Activated T-cell treated with anti-CD3 and anti-CD28 coated beads, Interleukin-2, amount 50 U/mL, for 24 hours (primary cell): ENCODE results near the gene FBXL5.
"Not testable (repeated sequence)": the region's sequence is repeated elsewhere in the genome, so short reads cannot be mapped to it uniquely, and the experiment has no call there.

Source experiments
- DNase-seq: peaks from one replicate; pipeline ENCODE4 v3.0.0-alpha.2; 2020
- H3K27ac Mint-ChIP-seq: 2 replicates; pipeline ENCODE4 v1.8.0; 2020; ENCODE audit warnings: mild to moderate bottlenecking, mixed read lengths
- H3K27me3 Mint-ChIP-seq: 2 replicates; pipeline ENCODE4 v1.8.0; 2020; ENCODE audit warnings: mixed read lengths
- H3K36me3 Mint-ChIP-seq: 2 replicates; pipeline ENCODE4 v1.8.0; 2020; ENCODE audit warnings: low read depth, mixed read lengths
- H3K4me1 Mint-ChIP-seq: 2 replicates; pipeline ENCODE4 v1.8.0; 2020; ENCODE audit warnings: low read depth, mixed read lengths
- H3K4me3 Mint-ChIP-seq: 2 replicates; pipeline ENCODE4 v1.8.0; 2020; ENCODE audit warnings: mild to moderate bottlenecking, moderate library complexity, mixed read lengths
- H3K9me3 Mint-ChIP-seq: 2 replicates; pipeline ENCODE4 v1.8.0; 2020; ENCODE audit warnings: mixed read lengths

FBXL5 gene

GRCh38 chr4:15651676-15652075 is 3.5 kb downstream of the FBXL5 start:
- Mint-ChIP-seq H3K36me3 (peaks cover 16% of the 10 kb centered on the region), H3K4me3 (peak overlapping the region; percentile 22), H3K9me3 (no peaks in the 10 kb centered on the region), H3K27ac (peak overlapping the region; percentile 30), H3K4me1 (peaks cover 73% of the 10 kb centered on the region), H3K27me3 (no peaks in the 10 kb centered on the region)
- DNase-seq: no peak

- H3K27me3 Mint-ChIP-seq: no peaks in the 10 kb centered on the region
- H3K4me3 Mint-ChIP-seq: peak overlapping the region; percentile 53
- no peaks in the 10 kb centered on the region for H3K9me3 Mint-ChIP-seq
- H3K4me1 Mint-ChIP-seq: peaks cover 69% of the 10 kb centered on the region
- H3K36me3 Mint-ChIP-seq: peaks cover 15% of the 10 kb centered on the region
- DNase-seq: peak; percentile 44
- H3K27ac Mint-ChIP-seq: peak overlapping the region; percentile 72
These were observed 5.1 kb downstream of the FBXL5 start for GRCh38 chr4:15649914-15650545.

- H3K9me3 Mint-ChIP-seq: no peaks in the 10 kb centered on the region
- H3K27me3 Mint-ChIP-seq: no peaks in the 10 kb centered on the region
- DNase-seq: no peak
- H3K4me1 Mint-ChIP-seq: peaks cover 72% of the 10 kb centered on the region
- H3K27ac Mint-ChIP-seq: no peak overlapping the region
- peaks cover 12% of the 10 kb centered on the region for H3K36me3 Mint-ChIP-seq
- H3K4me3 Mint-ChIP-seq: no peak overlapping the region
These were observed 6.6 kb downstream of the FBXL5 start for GRCh38 chr4:15648600-15648999.

DNA sequence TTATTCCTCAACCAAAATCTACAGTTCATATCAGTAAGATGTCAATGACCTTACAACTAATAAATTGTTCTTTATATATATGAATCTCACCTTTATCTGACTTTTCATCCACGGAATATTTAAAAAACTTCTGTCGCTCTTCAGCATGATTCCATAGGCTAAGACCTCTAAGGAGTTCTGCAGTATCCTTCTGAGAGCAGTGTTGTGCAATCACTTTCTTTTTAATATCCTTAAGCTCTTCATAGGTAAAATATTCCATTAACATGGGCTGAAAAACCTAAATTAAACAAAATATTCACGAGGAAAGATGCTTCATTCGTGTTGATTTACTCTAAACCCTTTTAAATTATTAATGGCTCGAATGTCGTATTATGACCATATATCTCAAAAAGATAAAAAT is 16.7 kb downstream of the FBXL5 start:
- peaks cover 62% of the 10 kb centered on the region for H3K36me3 Mint-ChIP-seq
- peaks cover 13% of the 10 kb centered on the region for H3K4me1 Mint-ChIP-seq
- DNase-seq: no peak
- H3K27ac Mint-ChIP-seq: no peak overlapping the region
- H3K4me3 Mint-ChIP-seq: no peak overlapping the region
- no peaks in the 10 kb centered on the region for H3K27me3 Mint-ChIP-seq
- no peaks in the 10 kb centered on the region for H3K9me3 Mint-ChIP-seq

- peaks cover 7% of the 10 kb centered on the region for H3K4me1 Mint-ChIP-seq
- H3K9me3 Mint-ChIP-seq: no peaks in the 10 kb centered on the region
- no peak for DNase-seq
- H3K4me3 Mint-ChIP-seq: no peak overlapping the region
- H3K36me3 Mint-ChIP-seq: peaks cover 71% of the 10 kb centered on the region
- H3K27me3 Mint-ChIP-seq: no peaks in the 10 kb centered on the region
- no peak overlapping the region for H3K27ac Mint-ChIP-seq
These were observed 18.3 kb downstream of the FBXL5 start for GRCh38 chr4:15636818-15637217.

- Mint-ChIP-seq H3K36me3 (peaks cover 82% of the 10 kb centered on the region), H3K9me3 (peaks cover 28% of the 10 kb centered on the region), H3K4me1 (peaks cover 24% of the 10 kb centered on the region)
- not testable (repeated sequence) for H3K27ac Mint-ChIP-seq, DNase-seq, H3K27me3 Mint-ChIP-seq, H3K4me3 Mint-ChIP-seq
These were observed 37.8 kb downstream of the FBXL5 start for GRCh38 chr4:15617407-15617806.

GRCh38 chr4:15614891-15615290 is 40.3 kb downstream of the FBXL5 start:
- peaks cover 77% of the 10 kb centered on the region for H3K36me3 Mint-ChIP-seq
- H3K4me3 Mint-ChIP-seq, H3K27me3 Mint-ChIP-seq: not testable (repeated sequence)

DNA sequence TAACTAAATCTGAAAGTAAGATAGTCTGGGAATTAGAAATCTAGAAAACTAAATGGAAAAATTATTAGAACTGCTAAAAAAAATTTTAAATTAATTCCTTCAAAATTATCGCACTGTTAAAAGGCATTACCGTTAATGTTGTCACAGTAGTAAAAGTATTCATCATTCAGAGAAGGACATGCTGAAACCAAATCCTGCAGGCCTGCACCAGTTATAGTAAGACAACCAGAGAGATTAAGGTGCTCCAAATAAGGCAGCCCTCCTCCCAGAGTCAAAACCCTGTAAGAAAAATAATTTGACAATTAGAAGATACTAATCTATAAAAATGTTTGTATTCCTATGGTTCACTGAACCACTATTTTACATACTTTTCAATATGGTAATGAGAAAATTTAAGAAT is 43.0 kb downstream of the FBXL5 start:
- Mint-ChIP-seq H3K36me3 (peaks cover 61% of the 10 kb centered on the region), H3K27ac (no peak overlapping the region), H3K4me3 (no peak overlapping the region), H3K4me1 (peaks cover 19% of the 10 kb centered on the region), H3K9me3 (peaks cover 5% of the 10 kb centered on the region), H3K27me3 (no peaks in the 10 kb centered on the region)
- DNase-seq: no peak

More at GRCh38 chr4:15614891-15615290, 40.3 kb downstream of the FBXL5 start:
- Mint-ChIP-seq H3K4me1 (peaks cover 26% of the 10 kb centered on the region), H3K9me3 (peaks cover 11% of the 10 kb centered on the region)
- not testable (repeated sequence) for H3K27ac Mint-ChIP-seq, DNase-seq

GRCh38 chr4:15610855-15611254 is 44.3 kb downstream of the FBXL5 start:
- no peak overlapping the region for H3K27ac Mint-ChIP-seq
- H3K4me3 Mint-ChIP-seq: no peak overlapping the region
- H3K4me1 Mint-ChIP-seq: peaks cover 12% of the 10 kb centered on the region
- H3K27me3 Mint-ChIP-seq: no peaks in the 10 kb centered on the region
- H3K9me3 Mint-ChIP-seq: no peaks in the 10 kb centered on the region
- peaks cover 54% of the 10 kb centered on the region for H3K36me3 Mint-ChIP-seq
- no peak for DNase-seq

DNA sequence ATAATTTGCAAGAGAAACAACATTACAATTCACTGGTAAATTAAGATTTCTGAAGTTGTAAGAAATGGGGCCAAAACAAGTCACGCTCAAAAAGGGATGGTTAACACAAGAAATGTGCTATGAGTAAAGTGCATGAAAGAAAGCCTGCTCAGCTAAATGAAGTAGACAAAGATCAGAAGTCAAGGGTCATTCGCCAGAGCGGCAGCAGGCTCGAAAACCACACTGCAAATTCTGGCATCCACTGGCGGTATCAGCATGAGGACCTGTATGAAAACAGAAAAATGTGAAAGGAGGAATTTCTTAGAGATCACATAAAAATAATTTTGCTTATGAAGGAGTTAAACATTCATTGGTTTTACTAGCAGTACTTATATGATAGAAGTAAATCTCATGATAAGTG is 49.6 kb downstream of the FBXL5 start:
- H3K27ac Mint-ChIP-seq: peak overlapping the region; percentile 51
- DNase-seq: no peak
- no peaks in the 10 kb centered on the region for H3K9me3 Mint-ChIP-seq
- H3K27me3 Mint-ChIP-seq: no peaks in the 10 kb centered on the region
- H3K36me3 Mint-ChIP-seq: peaks cover 63% of the 10 kb centered on the region
- H3K4me1 Mint-ChIP-seq: peaks cover 4% of the 10 kb centered on the region
- H3K4me3 Mint-ChIP-seq: no peak overlapping the region

DNA sequence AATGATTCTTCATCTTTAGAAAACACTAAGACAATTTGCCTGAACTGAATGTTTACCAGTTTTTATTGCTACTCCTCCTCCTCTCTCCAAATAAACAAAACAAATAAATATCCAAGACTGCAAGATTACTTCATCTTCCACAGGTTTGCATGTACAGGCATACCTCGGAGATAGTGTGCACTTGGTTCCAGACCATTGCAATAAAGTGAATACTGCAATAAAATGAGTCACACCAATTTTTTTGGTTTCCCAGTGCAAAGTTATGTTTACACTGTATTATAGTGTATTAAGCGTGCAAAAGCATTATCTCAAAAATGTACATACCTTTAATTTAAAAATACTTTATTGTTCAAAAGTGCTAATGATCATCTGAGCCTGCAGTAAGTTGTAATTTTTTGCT is 53.3 kb downstream of the FBXL5 start:
- Mint-ChIP-seq H3K27ac (no peak overlapping the region), H3K36me3 (peaks cover 54% of the 10 kb centered on the region), H3K27me3 (no peaks in the 10 kb centered on the region), H3K9me3 (no peaks in the 10 kb centered on the region), H3K4me3 (no peak overlapping the region), H3K4me1 (peaks cover 4% of the 10 kb centered on the region)
- DNase-seq: no peak

DNA sequence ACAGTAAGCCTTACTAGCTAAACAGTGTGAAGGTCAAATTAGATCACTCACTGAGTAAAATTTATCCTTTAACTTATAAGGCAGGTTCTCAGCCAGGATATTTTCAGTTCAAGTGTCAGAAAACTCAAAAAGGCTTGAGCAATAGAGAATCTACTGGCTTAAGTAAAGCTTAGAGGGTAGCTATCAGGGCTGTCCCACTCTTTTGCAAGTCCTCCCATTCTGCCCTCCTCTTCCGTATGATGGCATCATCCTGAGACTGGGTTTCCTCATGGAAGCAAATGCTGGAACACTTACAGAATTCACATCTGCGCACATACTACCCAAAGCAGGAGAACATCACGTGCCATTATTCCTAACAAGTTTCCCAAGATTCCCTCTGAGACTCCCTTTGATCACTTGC is 55.0 kb downstream of the FBXL5 start:
- H3K9me3 Mint-ChIP-seq: no peaks in the 10 kb centered on the region
- H3K4me3 Mint-ChIP-seq: no peak overlapping the region
- H3K27ac Mint-ChIP-seq: no peak overlapping the region
- no peak for DNase-seq
- H3K4me1 Mint-ChIP-seq: peaks cover 3% of the 10 kb centered on the region
- peaks cover 42% of the 10 kb centered on the region for H3K36me3 Mint-ChIP-seq
- no peaks in the 10 kb centered on the region for H3K27me3 Mint-ChIP-seq

DNA sequence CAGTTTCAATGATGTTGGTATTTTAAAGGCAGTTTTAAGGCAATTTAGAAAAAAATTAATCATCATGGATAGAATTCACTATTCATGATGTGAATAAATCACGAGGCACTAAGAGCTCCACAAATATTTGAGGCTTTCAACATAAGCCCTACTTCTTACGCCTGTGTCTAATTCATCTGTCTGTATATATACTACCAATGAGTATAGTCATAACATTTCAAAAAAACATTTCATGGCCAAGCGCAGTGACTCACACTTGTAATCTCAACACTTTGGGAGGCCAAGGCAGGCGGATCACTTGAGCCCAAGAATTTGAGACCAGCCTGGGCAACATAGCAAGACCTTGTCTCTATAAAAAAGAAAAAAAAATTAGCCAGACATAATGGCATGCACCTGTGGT is 56.5 kb downstream of the FBXL5 start:
- H3K4me3 Mint-ChIP-seq: no peak overlapping the region
- peaks cover 27% of the 10 kb centered on the region for H3K36me3 Mint-ChIP-seq
- no peak overlapping the region for H3K27ac Mint-ChIP-seq
- H3K4me1 Mint-ChIP-seq: no peaks in the 10 kb centered on the region
- H3K27me3 Mint-ChIP-seq: no peaks in the 10 kb centered on the region
- no peaks in the 10 kb centered on the region for H3K9me3 Mint-ChIP-seq
- no peak for DNase-seq

DNA sequence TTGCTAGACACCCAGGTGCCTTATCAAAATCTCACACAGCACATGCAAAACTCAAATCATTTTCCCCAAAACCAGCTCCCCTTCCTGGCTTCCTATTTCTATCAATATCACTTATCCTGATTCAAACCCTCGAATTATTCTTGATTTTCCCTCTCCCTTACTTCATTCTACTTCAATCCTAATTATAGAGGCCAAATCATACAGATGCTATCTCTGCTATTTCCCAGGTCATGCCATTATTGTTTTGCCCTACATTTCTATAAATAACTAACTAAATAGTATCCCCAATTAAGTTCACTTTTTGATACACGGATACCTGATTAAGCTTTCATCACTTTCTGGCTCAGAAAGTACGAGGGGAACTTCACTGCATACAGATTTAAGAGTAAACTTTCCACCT is 62.4 kb downstream of the FBXL5 start:
- H3K27ac Mint-ChIP-seq: no peak overlapping the region
- no peaks in the 10 kb centered on the region for H3K36me3 Mint-ChIP-seq
- no peak for DNase-seq
- H3K27me3 Mint-ChIP-seq: no peaks in the 10 kb centered on the region
- no peak overlapping the region for H3K4me3 Mint-ChIP-seq
- no peaks in the 10 kb centered on the region for H3K4me1 Mint-ChIP-seq
- no peaks in the 10 kb centered on the region for H3K9me3 Mint-ChIP-seq

GRCh38 chr4:15587649-15588048 is 67.5 kb downstream of the FBXL5 start:
- H3K27me3 Mint-ChIP-seq: no peaks in the 10 kb centered on the region
- no peak for DNase-seq
- H3K4me1 Mint-ChIP-seq: no peaks in the 10 kb centered on the region

GRCh38 chr4:15586066-15586465 is 69.1 kb downstream of the FBXL5 start:
- H3K9me3 Mint-ChIP-seq: no peaks in the 10 kb centered on the region
- DNase-seq: no peak
- H3K27ac Mint-ChIP-seq: no peak overlapping the region
- H3K36me3 Mint-ChIP-seq: no peaks in the 10 kb centered on the region
- no peak overlapping the region for H3K4me3 Mint-ChIP-seq
- H3K4me1 Mint-ChIP-seq: no peaks in the 10 kb centered on the region
- no peaks in the 10 kb centered on the region for H3K27me3 Mint-ChIP-seq

More at GRCh38 chr4:15587649-15588048, 67.5 kb downstream of the FBXL5 start:
- H3K4me3 Mint-ChIP-seq: no peak overlapping the region
- H3K27ac Mint-ChIP-seq: no peak overlapping the region
- H3K9me3 Mint-ChIP-seq: no peaks in the 10 kb centered on the region
- H3K36me3 Mint-ChIP-seq: no peaks in the 10 kb centered on the region
